SK-N-SH (cell line): Measurements from ENCODE around the gene CDH13. TPM values are rescaled to one million over a fixed set of nuclear protein-coding genes. Genes with fewer than 3 reads are reported as not detected.

Experiments
- CTCF ChIA-PET: fragments of 300-600, 350-600 bp; formaldehyde crosslinking; extraction: SDS; loops from one replicate; lab custom pipeline; 2021; lab: Yijun Ruan, JAX
- POLR2A ChIA-PET: fragments of 350-600 bp; sonication (Branson Sonifier 250); formaldehyde crosslinking; extraction: SDS; loops from one replicate; lab custom pipeline; 2020; ENCODE audit warnings: antibody characterized with exemption, inconsistent platforms; lab: Yijun Ruan, JAX
- DNase-seq: peaks from one replicate; pipeline ENCODE4 v3.0.0; 2012
- H2AFZ ChIP-seq: fragments of 200-600 bp; sonication (generic); 2 replicates; pipeline ENCODE4 v1.8.1; 2016; ENCODE audit warnings: antibody characterized with exemption, mild to moderate bottlenecking, low read depth
- H3F3A ChIP-seq: fragments of 200-600 bp; sonication (generic); replicated peaks from 2 replicates; pipeline ENCODE3; 2016; ENCODE audit warnings: antibody characterized with exemption, mild to moderate bottlenecking; ENCODE audit not compliant: insufficient read depth
- H3K27ac ChIP-seq, 2 experiments: fragments of 200-500 bp in 1 of 2; fragments of 200-600 bp in 1 of 2; sonication (Bioruptor generic) in 1 of 2; sonication (generic), shearing (Covaris generic) in 1 of 2; 2 replicates each; pipeline versions ENCODE4 v1.5.1 to v1.6.1; 2014 to 2016; ENCODE audit warnings: low read depth in 2 of 2, inconsistent platforms in 1 of 2, low read length in 1 of 2, mild to moderate bottlenecking in 1 of 2, mixed read lengths in 1 of 2
- H3K27me3 ChIP-seq: fragments of 200-600 bp; sonication (generic), shearing (Covaris generic); 2 replicates; pipeline ENCODE4 v1.6.1; 2016; ENCODE audit warnings: mixed run types; ENCODE audit not compliant: insufficient read depth
- H3K36me3 ChIP-seq, 2 experiments: fragments of 200-500 bp in 1 of 2; fragments of 200-600 bp in 1 of 2; sonication (Bioruptor generic) in 1 of 2; sonication (generic) in 1 of 2; replicated peaks in 1 of 2; 2 replicates each; pipeline versions ENCODE3 to v1.5.1; 2014 to 2016; ENCODE audit warnings: low read length in 1 of 2, mild to moderate bottlenecking in 1 of 2; ENCODE audit not compliant: insufficient read depth in 2 of 2, control insufficient read depth in 1 of 2
- H3K4me1 ChIP-seq, 2 experiments: fragments of 200-500 bp in 1 of 2; fragments of 200-600 bp in 1 of 2; sonication (Bioruptor generic) in 1 of 2; sonication (generic), shearing (Covaris generic) in 1 of 2; 2 replicates each; pipeline versions ENCODE4 v1.5.1 to v1.6.1; 2014 to 2016; ENCODE audit warnings: low read depth in 1 of 2, low read length in 1 of 2, mixed run types in 1 of 2; ENCODE audit not compliant: insufficient read depth in 2 of 2, control insufficient read depth in 1 of 2
- H3K4me2 ChIP-seq: fragments of 200-600 bp; sonication (generic), shearing (Covaris generic); 2 replicates; pipeline ENCODE4 v1.6.1; 2017; ENCODE audit warnings: mixed run types
- H3K4me3 ChIP-seq, 2 experiments: fragments of 200-500 bp in 1 of 2; fragments of 200-600 bp in 1 of 2; sonication (Bioruptor generic) in 1 of 2; sonication (generic), shearing (Covaris generic) in 1 of 2; 2 replicates each; pipeline versions ENCODE4 v1.5.1 to v1.8.1; 2014 to 2016; ENCODE audit warnings: low read depth in 2 of 2, inconsistent platforms in 1 of 2, low read length in 1 of 2, mild to moderate bottlenecking in 1 of 2, mixed read lengths in 1 of 2, moderate library complexity in 1 of 2
- H3K79me2 ChIP-seq: fragments of 200-600 bp; sonication (generic); 2 replicates; pipeline ENCODE4 v1.8.1; 2017; ENCODE audit warnings: mild to moderate bottlenecking; ENCODE audit not compliant: insufficient read depth
- H3K9ac ChIP-seq: fragments of 200-600 bp; sonication (generic); 2 replicates; pipeline ENCODE4 v1.6.1; 2017; ENCODE audit warnings: mixed run types
- H3K9me2 ChIP-seq: fragments of 200-600 bp; sonication (generic); 2 replicates; pipeline ENCODE4 v1.6.1; 2017; ENCODE audit warnings: mixed run types
- H3K9me3 ChIP-seq: fragments of 200-600 bp; sonication (generic); 2 replicates; pipeline ENCODE4 v1.6.1; 2017; ENCODE audit warnings: mixed run types, mild to moderate bottlenecking, moderate library complexity
- H4K20me1 ChIP-seq: fragments of 200-600 bp; sonication (generic); 2 replicates; pipeline ENCODE4 v1.6.1; 2017; ENCODE audit warnings: mild to moderate bottlenecking, mixed run types; ENCODE audit not compliant: insufficient read depth
- CHD2 ChIP-seq: fragments of 150-350 bp; IDR thresholded peaks from 2 replicates; pipeline ENCODE4 v1.6.1; 2018; ENCODE audit warnings: low read length; ENCODE audit not compliant: partially characterized antibody
- ELF1 ChIP-seq: IDR thresholded peaks from 2 replicates; pipeline ENCODE4 v1.4.0; 2012
- EP300 ChIP-seq, 2 experiments: IDR thresholded peaks; 2 replicates each; pipeline versions ENCODE4 v1.4.0 to v1.6.1; 2012; ENCODE audit warnings: borderline replicate concordance in 1 of 2, low read depth in 1 of 2, low read length in 1 of 2
- EZH2phosphoT487 ChIP-seq: fragments of 200-600 bp; sonication (generic); IDR thresholded peaks from 2 replicates; pipeline ENCODE4 v1.6.1; 2017; ENCODE audit warnings: low read depth, mixed run types, mild to moderate bottlenecking, antibody characterized with exemption, moderate library complexity, borderline replicate concordance
- FOXM1 ChIP-seq: IDR thresholded peaks from 2 replicates; pipeline ENCODE4 v1.4.0; 2012; ENCODE audit warnings: low read depth, mild to moderate bottlenecking
- NFIC ChIP-seq: IDR thresholded peaks from 2 replicates; pipeline ENCODE4 v1.4.0; 2012; ENCODE audit warnings: borderline replicate concordance
- POLR2AphosphoS5 ChIP-seq: IDR thresholded peaks from 2 replicates; pipeline ENCODE4 v1.6.1; 2012; ENCODE audit warnings: low read depth, low read length
- RAD21 ChIP-seq: IDR thresholded peaks from 2 replicates; pipeline ENCODE4 v1.6.1; 2012; ENCODE audit warnings: mild to moderate bottlenecking, low read length
- RXRA ChIP-seq: IDR thresholded peaks from 2 replicates; pipeline ENCODE4 v1.4.0; 2012; ENCODE audit warnings: low read depth, mild to moderate bottlenecking, borderline replicate concordance
- SIN3A ChIP-seq: IDR thresholded peaks from 2 replicates; pipeline ENCODE4 v1.6.1; 2012; ENCODE audit warnings: low read depth, mild to moderate bottlenecking, low read length, moderate library complexity, borderline replicate concordance
- SMC3 ChIP-seq: IDR thresholded peaks from 2 replicates; pipeline ENCODE4 v1.6.1; 2012; ENCODE audit warnings: low read depth, low read length, improper control_type of control experiment
- WGBS: methylation state at CpG from one replicate; pipeline ENCODE4 v1.1.6; 2017; ENCODE audit warnings: low lambda C conversion rate; 5-methylcytosine and 5-hydroxymethylcytosine counted together
- polyA plus RNA-seq, 3 experiments: library from polyadenylated mRNA; depleted of rRNA; stranded (reverse); fragments of >200 nt; gene quantifications; 2 replicates each; pipeline ENCODE4 v1.2.3, GENCODE V29; 2012
- TF ChIP-seq, protein P1 (sequence below): fragments of 200-600 bp; sonication (generic); IDR thresholded peaks from 2 replicates; pipeline ENCODE4 v1.6.1; 2017; ENCODE audit warnings: antibody characterized with exemption, mild to moderate bottlenecking, moderate library complexity
- TF ChIP-seq, protein P2 (sequence below): IDR thresholded peaks from 2 replicates; pipeline ENCODE4 v1.6.1; 2012; ENCODE audit warnings: mild to moderate bottlenecking, low read depth, low read length, moderate library complexity
- TF ChIP-seq, protein P3 (sequence below): IDR thresholded peaks from 2 replicates; pipeline ENCODE4 v1.4.0; 2012; ENCODE audit warnings: low read depth, borderline replicate concordance
- TF ChIP-seq, protein P4 (sequence below): fragments of 150-350 bp; IDR thresholded peaks from 2 replicates; pipeline ENCODE4 v1.6.1; 2016; ENCODE audit warnings: mild to moderate bottlenecking, low read depth, low read length

CDH13 gene
- polyA plus RNA-seq, 1 of the 3 experiments (the other 2 are of a cell fraction), result 93.0 TPM

DNA sequence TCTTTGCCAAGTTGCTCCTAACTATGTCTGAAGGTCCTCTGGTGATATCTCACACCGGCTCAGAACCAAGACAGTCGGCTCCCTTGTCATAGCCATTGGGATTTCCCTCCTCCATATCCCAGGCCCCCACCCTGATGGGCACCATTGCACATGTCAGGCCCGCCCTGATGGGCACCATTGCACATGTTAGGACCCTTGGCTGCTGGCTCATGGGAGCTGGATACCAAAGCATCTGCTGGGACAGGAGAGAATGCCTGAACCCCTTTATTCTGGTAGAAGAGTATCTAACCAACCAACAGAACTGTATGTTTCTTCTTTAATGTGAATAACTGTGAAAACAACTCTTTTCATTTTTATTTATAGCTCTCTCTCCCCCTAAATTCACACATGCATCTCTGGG lies 726.5 kb downstream of the CDH13 start:
- 54% methylated on average over 2 of the region's 3 CpGs for WGBS
- Histone ChIP-seq H3K4me2 (no peak overlapping the region), H3K36me3 (no peaks in the 10 kb centered on the region), H3K79me2 (no peaks in the 10 kb centered on the region), H3K9me2 (no peaks in the 10 kb centered on the region), H2AFZ (no peak overlapping the region), H3K4me1 (no peaks in the 10 kb centered on the region), H3K9ac (no peak overlapping the region), H3K27me3 (no peaks in the 10 kb centered on the region), H3K27ac (no peak overlapping the region), H4K20me1 (no peaks in the 10 kb centered on the region), H3K9me3 (no peaks in the 10 kb centered on the region), H3F3A (peaks cover 5% of the 10 kb centered on the region), H3K4me3 (no peak overlapping the region)
- no peak for DNase-seq
- POLR2A ChIA-PET, result no interaction called here
- CTCF ChIA-PET, result interaction anchor here (1.4 kb wide), 1 partner anchor 13 kb away, joined by 4 read pairs; no protein-coding TSS in a partner anchor
- TF ChIP-seq NFIC (no peak), RXRA (no peak), ELF1 (no peak), SMC3 (no peak), SIN3A (no peak), RAD21 (no peak), EP300 (IDR thresholded peaks at IDR 0.05; ENCODE audit: borderline replicate concordance in 1 of 2, low read depth in 1 of 2, low read length in 1 of 2) (no peak)
- TF ChIP-seq, protein P1, sequence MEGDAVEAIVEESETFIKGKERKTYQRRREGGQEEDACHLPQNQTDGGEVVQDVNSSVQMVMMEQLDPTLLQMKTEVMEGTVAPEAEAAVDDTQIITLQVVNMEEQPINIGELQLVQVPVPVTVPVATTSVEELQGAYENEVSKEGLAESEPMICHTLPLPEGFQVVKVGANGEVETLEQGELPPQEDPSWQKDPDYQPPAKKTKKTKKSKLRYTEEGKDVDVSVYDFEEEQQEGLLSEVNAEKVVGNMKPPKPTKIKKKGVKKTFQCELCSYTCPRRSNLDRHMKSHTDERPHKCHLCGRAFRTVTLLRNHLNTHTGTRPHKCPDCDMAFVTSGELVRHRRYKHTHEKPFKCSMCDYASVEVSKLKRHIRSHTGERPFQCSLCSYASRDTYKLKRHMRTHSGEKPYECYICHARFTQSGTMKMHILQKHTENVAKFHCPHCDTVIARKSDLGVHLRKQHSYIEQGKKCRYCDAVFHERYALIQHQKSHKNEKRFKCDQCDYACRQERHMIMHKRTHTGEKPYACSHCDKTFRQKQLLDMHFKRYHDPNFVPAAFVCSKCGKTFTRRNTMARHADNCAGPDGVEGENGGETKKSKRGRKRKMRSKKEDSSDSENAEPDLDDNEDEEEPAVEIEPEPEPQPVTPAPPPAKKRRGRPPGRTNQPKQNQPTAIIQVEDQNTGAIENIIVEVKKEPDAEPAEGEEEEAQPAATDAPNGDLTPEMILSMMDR, result no peak

DNA sequence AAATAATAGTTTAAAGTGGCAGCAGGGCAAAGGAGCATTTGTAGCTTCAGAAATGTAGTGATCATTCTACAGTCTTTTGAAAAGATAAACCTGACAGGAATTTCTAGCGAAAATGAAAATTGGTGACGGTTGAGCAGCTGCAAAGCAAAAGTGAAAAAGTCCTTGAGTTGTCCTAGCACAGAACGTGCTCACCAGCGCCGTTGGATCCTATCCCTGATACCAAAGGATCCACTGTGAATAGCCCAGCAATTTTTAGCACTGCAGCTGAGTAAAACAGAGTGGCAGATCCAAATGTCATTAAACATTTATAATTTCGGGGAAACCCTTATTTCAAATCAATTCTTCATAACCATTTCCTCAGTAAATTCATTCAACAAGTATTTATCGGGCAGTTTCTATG lies 727.2 kb downstream of the CDH13 start:
- Histone ChIP-seq H4K20me1 (no peaks in the 10 kb centered on the region), H3K79me2 (no peaks in the 10 kb centered on the region), H3K4me3 (no peak overlapping the region), H3F3A (peaks cover 5% of the 10 kb centered on the region), H3K4me1 (no peaks in the 10 kb centered on the region), H3K27me3 (no peaks in the 10 kb centered on the region), H3K9me2 (no peaks in the 10 kb centered on the region), H3K4me2 (no peak overlapping the region), H3K27ac (no peak overlapping the region), H2AFZ (no peak overlapping the region), H3K36me3 (no peaks in the 10 kb centered on the region), H3K9me3 (no peaks in the 10 kb centered on the region), H3K9ac (no peak overlapping the region)
- TF ChIP-seq EP300 (IDR thresholded peaks at IDR 0.05; ENCODE audit: borderline replicate concordance in 1 of 2, low read depth in 1 of 2, low read length in 1 of 2) (no peak), CHD2 (no peak), EZH2phosphoT487 (no peak), SIN3A (no peak), POLR2AphosphoS5 (no peak), FOXM1 (no peak), SMC3 (no peak)
- TF ChIP-seq, protein P2, sequence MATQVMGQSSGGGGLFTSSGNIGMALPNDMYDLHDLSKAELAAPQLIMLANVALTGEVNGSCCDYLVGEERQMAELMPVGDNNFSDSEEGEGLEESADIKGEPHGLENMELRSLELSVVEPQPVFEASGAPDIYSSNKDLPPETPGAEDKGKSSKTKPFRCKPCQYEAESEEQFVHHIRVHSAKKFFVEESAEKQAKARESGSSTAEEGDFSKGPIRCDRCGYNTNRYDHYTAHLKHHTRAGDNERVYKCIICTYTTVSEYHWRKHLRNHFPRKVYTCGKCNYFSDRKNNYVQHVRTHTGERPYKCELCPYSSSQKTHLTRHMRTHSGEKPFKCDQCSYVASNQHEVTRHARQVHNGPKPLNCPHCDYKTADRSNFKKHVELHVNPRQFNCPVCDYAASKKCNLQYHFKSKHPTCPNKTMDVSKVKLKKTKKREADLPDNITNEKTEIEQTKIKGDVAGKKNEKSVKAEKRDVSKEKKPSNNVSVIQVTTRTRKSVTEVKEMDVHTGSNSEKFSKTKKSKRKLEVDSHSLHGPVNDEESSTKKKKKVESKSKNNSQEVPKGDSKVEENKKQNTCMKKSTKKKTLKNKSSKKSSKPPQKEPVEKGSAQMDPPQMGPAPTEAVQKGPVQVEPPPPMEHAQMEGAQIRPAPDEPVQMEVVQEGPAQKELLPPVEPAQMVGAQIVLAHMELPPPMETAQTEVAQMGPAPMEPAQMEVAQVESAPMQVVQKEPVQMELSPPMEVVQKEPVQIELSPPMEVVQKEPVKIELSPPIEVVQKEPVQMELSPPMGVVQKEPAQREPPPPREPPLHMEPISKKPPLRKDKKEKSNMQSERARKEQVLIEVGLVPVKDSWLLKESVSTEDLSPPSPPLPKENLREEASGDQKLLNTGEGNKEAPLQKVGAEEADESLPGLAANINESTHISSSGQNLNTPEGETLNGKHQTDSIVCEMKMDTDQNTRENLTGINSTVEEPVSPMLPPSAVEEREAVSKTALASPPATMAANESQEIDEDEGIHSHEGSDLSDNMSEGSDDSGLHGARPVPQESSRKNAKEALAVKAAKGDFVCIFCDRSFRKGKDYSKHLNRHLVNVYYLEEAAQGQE, result no peak
- TF ChIP-seq, protein P3, sequence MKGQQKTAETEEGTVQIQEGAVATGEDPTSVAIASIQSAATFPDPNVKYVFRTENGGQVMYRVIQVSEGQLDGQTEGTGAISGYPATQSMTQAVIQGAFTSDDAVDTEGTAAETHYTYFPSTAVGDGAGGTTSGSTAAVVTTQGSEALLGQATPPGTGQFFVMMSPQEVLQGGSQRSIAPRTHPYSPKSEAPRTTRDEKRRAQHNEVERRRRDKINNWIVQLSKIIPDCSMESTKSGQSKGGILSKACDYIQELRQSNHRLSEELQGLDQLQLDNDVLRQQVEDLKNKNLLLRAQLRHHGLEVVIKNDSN, result no peak
- TF ChIP-seq, protein P4, sequence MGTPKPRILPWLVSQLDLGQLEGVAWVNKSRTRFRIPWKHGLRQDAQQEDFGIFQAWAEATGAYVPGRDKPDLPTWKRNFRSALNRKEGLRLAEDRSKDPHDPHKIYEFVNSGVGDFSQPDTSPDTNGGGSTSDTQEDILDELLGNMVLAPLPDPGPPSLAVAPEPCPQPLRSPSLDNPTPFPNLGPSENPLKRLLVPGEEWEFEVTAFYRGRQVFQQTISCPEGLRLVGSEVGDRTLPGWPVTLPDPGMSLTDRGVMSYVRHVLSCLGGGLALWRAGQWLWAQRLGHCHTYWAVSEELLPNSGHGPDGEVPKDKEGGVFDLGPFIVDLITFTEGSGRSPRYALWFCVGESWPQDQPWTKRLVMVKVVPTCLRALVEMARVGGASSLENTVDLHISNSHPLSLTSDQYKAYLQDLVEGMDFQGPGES, result no peak
- CTCF ChIA-PET, result interaction anchor here (1.4 kb wide), 1 partner anchor 12 kb away, joined by 4 read pairs; no protein-coding TSS in a partner anchor
- POLR2A ChIA-PET, result no interaction called here
- no peak for DNase-seq
- 23% methylated on average over 7 of the region's 7 CpGs for WGBS
